Measurements from ENCODE around the gene DYDC1.

Gene DYDC1

DNA sequence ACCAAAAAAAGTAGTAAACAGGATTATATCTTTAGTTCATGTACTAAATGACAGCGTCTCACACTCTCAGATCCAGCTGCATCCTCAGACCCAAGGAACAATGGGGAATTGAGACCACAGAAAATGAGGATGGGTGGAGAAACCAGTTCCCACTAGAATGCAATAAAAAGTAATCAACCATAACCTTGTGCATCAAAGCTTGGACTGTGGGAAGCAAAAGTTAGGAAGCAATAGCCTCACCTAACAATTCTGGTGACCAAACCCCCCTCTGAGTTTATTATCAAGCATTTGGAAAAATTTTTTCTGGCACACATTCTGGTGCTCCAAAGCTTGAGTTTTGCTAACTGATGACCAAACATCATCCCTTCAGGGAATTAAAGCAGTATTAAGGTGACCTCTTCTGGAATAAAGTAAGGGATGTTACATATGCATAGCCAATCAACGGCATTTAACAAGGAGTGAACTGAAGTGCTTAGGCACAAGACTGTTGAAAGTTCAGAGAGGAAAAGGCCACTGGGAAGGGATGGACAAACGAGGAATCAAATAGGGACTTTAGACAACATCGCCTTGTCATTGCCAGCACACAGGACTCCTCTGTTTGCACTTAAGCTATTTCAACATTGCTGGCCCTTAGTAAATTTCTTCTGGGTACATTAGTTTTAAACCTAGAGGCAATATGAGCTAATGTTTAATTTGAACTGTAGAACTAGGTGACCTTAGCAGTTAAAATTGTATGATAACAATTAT, 65.9 kb downstream of the DYDC1 start:
- DNase-seq (ENCODE audit: low read depth, low spot score) = no peak
- TF ChIP-seq, protein P1, sequence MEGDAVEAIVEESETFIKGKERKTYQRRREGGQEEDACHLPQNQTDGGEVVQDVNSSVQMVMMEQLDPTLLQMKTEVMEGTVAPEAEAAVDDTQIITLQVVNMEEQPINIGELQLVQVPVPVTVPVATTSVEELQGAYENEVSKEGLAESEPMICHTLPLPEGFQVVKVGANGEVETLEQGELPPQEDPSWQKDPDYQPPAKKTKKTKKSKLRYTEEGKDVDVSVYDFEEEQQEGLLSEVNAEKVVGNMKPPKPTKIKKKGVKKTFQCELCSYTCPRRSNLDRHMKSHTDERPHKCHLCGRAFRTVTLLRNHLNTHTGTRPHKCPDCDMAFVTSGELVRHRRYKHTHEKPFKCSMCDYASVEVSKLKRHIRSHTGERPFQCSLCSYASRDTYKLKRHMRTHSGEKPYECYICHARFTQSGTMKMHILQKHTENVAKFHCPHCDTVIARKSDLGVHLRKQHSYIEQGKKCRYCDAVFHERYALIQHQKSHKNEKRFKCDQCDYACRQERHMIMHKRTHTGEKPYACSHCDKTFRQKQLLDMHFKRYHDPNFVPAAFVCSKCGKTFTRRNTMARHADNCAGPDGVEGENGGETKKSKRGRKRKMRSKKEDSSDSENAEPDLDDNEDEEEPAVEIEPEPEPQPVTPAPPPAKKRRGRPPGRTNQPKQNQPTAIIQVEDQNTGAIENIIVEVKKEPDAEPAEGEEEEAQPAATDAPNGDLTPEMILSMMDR (IDR thresholded peaks at IDR 0.05; ENCODE audit: low read depth, low read length) = no peak
- H3K4me3 ChIP-seq (ENCODE audit: low read depth, low read length) = no peak overlapping the region
- in situ Hi-C loops (cut with HindIII; ENCODE audit: low sequenced_read_pairs) = no loop called here

DNA sequence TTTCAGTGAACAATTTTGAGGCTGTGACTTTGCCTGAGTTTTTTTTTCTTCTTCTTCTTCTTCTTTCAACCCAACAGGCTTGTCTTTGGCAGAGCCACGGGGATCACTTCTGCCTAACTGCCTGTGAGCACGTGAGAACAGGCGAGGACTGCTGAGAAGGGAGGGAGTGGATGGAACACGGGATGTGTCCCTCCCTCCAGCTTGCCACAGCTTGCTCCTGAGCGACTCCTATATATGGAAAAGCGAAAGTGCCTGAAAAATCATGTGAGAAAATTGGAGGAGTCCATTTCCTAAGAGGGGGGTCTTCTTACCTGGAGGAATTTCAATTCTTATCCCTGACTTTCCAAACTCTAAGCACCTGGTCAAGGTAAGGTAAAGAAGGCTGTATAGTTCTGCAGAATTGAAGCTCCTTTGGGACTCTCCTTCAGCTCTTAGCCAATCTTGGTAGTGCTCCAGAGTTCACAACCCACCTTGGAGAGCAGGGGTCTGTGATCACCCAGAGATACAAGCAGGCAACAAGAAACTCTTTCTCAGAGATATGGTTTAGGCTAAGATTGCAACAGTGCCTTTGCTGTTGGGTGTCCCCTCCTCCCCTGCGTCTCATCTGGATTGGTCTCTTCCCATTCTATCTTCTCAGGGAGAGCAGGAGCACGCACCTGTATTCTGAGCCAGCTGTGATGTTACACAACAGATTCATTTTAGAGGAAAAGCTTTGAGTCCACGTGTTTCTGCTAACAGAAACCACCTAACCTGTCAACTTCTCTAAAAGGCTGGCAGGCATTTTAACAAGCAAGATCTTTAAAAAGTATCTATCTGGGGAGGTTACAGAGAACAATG, 66.9 kb downstream of the DYDC1 start, which contains the start of gene MAT1A:
Gene MAT1A (minus strand): TSS at position 208 of the 837 bp plus-strand sequence. CDS start 235 bp downstream, outside the sequence.
- in situ Hi-C loops (cut with HindIII; ENCODE audit: low sequenced_read_pairs) = no loop called here
- no peak for DNase-seq (ENCODE audit: low read depth, low spot score)
- H3K4me3 ChIP-seq (ENCODE audit: low read depth, low read length) = no peak within 1 kb of the TSS
- TF ChIP-seq, protein P1 (IDR thresholded peaks at IDR 0.05; ENCODE audit: low read depth, low read length) = no peak

DNA sequence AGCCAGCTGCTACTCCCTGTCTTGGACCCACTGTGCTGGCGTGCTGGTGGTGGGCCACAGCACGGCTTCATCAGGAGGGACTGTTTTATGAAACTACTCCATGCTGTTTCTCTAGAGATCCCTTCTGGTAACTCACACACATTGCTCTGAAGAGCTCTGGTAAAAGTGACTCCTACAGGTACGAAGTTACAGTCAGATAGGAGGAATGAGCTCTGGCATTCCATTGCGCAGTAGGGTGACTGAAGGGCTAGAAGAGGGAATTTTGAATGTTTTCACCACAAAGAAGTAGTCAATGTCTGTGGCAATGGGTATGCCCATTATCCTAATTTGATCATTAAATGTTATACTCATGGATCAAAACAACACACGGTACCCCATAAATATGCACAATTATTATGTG, 67.7 kb downstream of the DYDC1 start:
- no peak overlapping the region for H3K4me3 ChIP-seq (ENCODE audit: low read depth, low read length)
- in situ Hi-C loops (cut with HindIII; ENCODE audit: low sequenced_read_pairs) = no loop called here
- no peak for DNase-seq (ENCODE audit: low read depth, low spot score)
- TF ChIP-seq, protein P1 (IDR thresholded peaks at IDR 0.05; ENCODE audit: low read depth, low read length) = no peak

Data from astrocyte of the spinal cord (primary cell).